Epithelial cell of prostate (primary cell): Measurements from ENCODE around the gene CYTH4.

Source experiments
- DNase-seq: peaks from one replicate; pipeline ENCODE4 v3.0.0-alpha.2; 2011; ENCODE audit warnings: low read depth, low spot score
- H3K27ac ChIP-seq: fragments of 450-650 bp; 2 replicates; pipeline ENCODE4 v1.5.1; 2017; ENCODE audit warnings: mild to moderate bottlenecking

CYTH4 gene

DNA sequence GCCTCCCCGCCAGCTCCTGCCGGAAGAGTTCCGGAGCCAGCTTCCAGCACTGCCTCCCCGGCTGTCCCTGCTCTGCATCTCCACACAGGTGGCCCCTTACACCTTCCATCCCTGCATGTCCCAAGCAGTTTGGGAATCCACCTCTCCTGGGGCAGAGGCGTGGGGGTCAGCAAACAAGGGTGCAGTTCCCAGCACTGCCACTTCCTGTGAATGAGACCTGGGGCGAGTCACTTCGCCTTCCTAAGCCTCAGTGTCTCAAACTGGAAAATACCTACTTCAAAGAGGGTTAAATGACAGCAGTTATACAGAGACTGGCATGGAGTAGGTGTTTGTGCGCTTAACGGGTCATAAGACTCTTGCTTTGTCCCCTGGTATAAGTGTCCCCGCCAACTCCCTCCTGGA lies 5.2 kb downstream of the CYTH4 start:
- H3K27ac ChIP-seq = no peak overlapping the region

DNA sequence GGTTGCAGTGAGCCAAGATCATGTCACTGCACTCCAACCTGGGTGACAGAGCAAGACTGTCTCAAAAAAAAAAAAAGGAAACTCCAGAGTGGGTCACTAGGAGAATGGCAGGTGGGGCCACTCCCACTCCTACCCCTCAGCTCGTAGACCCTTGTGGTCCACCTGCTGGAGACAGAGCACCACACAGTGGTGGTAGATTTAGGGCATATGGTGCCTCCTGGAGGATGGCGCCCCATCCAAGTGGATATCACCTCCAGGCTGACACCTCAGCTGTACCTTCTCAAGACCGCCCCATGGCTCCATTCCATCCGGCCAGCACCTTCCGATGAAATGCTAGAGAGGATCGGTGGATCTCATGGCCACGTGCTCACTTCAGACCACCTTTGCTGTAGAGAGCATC lies 6.2 kb downstream of the CYTH4 start:
- H3K27ac ChIP-seq = no peak overlapping the region
- no peak for DNase-seq

More for the DNA sequence above, 5.2 kb downstream of the CYTH4 start:
- DNase-seq = no peak

DNA sequence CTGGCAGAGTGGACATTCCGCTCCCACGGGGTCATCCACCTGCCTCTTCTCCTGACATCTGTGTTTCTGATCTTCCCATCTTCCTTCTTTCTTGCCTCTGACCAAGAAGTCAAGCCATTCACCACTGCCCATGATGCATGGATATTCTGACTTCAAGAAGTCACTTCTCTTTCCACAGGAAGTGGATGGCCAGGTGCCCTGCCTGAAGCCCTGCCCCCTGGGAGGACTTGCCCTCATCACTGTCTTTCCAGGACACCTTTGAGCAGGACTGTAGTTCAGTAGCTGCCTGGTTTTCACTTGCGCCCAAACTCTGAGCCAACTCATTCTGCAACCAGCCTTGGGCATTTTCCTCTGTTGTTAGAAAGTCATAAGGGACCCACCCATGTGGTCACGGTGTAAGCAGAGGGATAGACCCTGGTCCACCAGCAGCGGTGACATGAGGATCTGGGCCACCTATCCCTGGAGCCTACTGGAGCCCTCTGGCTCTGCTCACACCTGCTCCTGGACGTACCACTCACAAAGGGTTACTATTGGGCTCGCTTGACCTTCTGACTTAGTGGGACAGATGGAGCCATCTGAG lies 6.9 kb downstream of the CYTH4 start:
- H3K27ac ChIP-seq = no peak overlapping the region
- DNase-seq = no peak

DNA sequence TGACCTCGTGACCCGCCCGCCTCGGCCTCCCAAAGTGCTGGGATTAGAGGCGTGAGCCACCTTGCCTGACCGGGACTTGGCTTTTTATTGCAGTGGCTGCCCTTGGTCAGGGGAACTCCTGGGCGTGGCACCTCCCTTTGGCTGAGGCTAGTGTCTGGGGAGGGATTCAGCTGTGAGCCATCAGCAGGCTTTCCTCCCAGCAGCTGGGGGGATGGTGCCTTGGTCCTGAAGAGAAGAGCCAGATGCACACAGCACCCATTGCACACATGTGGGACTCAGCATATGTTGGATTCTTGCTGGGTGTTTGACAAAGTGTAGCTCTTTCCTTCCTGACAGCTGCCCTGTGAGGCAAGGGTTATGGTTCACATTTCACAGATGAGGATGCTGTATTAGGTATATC lies 8.4 kb downstream of the CYTH4 start:
- no peak overlapping the region for H3K27ac ChIP-seq
- no peak for DNase-seq

GRCh38 chr22:37291559-37292298 lies 9.4 kb downstream of the CYTH4 start:
- DNase-seq = no peak
- H3K27ac ChIP-seq = no peak overlapping the region

GRCh38 chr22:37292641-37293040 lies 10.3 kb downstream of the CYTH4 start:
- DNase-seq = no peak
- H3K27ac ChIP-seq = no peak overlapping the region

DNA sequence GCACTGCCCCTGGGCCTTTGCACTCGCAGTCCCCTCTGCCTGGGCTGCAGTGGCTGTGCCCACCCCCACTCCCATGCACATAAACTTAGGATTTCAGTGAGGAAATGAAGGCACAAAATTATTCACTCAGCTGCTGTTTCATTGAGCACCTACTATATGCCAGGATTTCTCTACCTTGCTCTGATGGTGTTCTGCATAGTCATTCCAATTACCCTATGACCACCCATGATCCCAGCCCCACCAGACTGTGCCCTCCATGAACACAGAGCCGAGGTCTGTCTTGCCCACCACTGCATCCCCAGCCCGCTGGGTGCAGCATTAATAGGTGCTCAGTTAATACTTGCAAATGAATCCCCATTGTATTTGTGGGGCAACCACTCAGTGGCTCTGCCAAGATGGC lies 10.9 kb downstream of the CYTH4 start:
- no peak for DNase-seq

GRCh38 chr22:37294747-37295146 lies 12.4 kb downstream of the CYTH4 start:
- DNase-seq = no peak
- H3K27ac ChIP-seq = no peak overlapping the region

More for the DNA sequence above, 10.9 kb downstream of the CYTH4 start:
- H3K27ac ChIP-seq = no peak overlapping the region

DNA sequence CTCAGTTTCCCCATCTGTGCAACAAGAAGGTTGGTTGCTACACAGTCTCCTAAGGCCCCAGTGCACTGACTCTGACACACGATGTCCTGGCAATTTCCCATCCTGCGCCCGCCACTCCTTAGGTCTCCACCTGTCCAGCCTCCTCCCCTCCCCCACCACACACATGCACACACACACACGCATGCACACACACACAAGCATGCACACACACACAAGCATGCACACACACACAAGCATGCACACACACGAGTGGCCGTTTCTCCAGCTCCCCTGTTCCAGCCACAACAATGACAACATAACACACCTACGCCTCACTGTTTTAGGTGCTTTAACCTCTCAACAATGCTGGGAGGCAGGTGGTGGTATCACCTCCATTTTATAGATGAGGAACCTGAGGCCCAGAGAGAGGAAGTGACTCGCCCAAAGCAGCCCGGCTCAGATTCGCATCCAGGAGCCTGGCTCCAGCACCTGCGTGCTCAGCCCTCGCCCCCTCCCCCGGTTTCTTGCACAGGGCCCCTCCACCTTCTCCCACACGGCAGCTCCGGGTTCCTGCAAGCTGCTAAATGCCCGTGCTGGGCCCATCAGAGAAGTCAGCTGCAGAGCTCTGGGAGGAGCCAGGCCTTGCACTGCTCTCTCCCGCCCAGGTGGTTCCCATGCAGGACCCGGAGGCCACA lies 13.0 kb downstream of the CYTH4 start:
- H3K27ac ChIP-seq = no peak overlapping the region
- no peak for DNase-seq

GRCh38 chr22:37295946-37296345 lies 13.6 kb downstream of the CYTH4 start:
- no peak overlapping the region for H3K27ac ChIP-seq
- DNase-seq = no peak

DNA sequence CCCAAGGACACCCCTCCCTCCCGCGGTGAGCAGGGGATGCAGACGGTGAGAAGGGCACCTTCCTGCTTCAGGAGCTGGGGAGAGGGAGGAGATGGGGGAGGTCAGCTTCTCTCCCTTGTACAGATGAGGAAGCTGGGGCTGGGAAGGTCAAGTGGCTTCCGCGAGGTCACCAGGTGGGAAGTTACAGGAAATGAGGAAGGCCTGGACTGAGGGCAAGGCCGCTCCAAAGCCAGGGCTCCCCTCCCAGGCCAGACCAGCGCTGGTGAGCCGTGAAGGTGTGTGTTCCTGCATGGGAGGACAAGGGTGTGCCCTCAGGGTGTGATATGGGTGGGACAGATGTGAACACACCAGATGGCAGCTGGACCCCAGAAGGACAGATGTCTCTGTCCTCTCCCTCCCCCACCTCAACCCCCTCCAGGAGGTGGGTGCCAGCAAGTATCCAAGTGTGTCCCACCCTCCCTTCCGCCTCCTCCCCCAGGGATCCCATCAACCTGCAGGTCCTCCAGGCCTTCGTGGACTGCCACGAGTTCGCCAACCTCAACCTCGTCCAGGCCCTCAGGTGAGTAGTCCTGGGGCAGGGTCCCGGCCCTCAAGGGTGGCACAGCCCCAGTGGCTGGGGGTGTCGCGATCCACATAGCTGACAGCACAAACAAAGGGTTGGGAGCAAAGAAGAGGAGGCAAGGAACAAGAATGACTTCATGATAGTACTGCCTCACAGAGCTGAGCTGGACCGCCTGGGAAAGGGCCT lies 16.6 kb downstream of the CYTH4 start:
- DNase-seq = no peak
- no peak overlapping the region for H3K27ac ChIP-seq

- no peak for DNase-seq
- no peak overlapping the region for H3K27ac ChIP-seq
These were observed 17.7 kb downstream of the CYTH4 start for GRCh38 chr22:37299969-37300509.

GRCh38 chr22:37300551-37301017 lies 18.3 kb downstream of the CYTH4 start:
- no peak for DNase-seq
- no peak overlapping the region for H3K27ac ChIP-seq

- DNase-seq = no peak
- no peak overlapping the region for H3K27ac ChIP-seq
These were observed 19.0 kb downstream of the CYTH4 start for GRCh38 chr22:37301144-37301830.

DNA sequence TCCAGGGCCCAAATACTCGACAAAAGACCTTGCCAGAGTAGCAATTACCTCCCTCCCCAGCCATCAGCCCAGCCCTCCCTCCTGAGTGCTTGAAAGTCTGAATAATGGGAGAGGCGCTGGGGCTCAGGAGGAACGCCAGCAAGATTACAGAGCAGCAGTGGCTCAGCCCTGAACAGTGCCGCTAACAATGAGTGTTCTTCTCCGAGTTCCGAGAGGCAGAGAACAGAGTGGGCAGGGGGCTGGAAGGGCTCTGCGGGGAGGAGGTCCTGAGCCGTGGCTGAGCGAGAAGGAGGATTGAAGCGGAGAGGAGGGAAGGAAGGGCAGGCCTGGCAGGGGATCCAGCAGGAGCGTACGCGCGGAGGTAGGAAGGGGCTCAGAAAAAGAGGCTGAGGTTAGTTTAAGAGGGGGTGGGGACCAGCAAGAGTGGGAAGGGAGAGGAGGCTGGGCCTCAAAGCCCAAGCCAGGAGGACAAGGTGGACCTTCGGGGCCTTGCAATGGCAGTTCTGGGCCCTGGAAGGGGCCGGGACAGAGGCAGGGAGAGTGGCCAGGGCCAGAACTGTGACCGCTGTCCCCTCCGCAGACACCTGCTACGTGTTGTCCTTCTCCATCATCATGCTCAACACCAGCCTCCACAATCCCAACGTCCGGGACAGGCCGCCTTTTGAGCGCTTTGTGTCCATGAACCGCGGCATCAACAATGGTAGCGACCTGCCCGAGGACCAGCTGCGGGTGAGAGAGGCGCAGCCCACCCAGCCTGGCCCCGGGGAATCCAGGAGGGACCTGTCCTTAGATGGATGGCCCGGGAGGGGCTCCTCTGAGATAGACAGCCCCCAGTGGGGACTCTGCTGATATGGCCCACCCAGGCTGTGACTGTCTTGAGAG lies 20.6 kb downstream of the CYTH4 start:
- DNase-seq = no peak
- no peak overlapping the region for H3K27ac ChIP-seq

GRCh38 chr22:37303821-37304274 lies 21.5 kb downstream of the CYTH4 start:
- peak overlapping the region; percentile 28 for H3K27ac ChIP-seq
- no peak for DNase-seq

- H3K27ac ChIP-seq = no peak overlapping the region
- no peak for DNase-seq
These were observed 22.5 kb downstream of the CYTH4 start for GRCh38 chr22:37304595-37305343.

GRCh38 chr22:37305887-37306286 lies 23.6 kb downstream of the CYTH4 start:
- DNase-seq = no peak
- peak overlapping the region; percentile 99 for H3K27ac ChIP-seq
